IPS-NIHi11 (cell line): ENCODE measurements around the gene BST1.
"Not testable (repeated sequence)": the region's sequence is repeated elsewhere in the genome, so short reads cannot be mapped to it uniquely, and the experiment has no call there.

Source experiments
- DNase-seq: peaks from one replicate; pipeline ENCODE4 v3.0.0; 2012; ENCODE audit warnings: mixed read lengths, low spot score

BST1 gene

DNA sequence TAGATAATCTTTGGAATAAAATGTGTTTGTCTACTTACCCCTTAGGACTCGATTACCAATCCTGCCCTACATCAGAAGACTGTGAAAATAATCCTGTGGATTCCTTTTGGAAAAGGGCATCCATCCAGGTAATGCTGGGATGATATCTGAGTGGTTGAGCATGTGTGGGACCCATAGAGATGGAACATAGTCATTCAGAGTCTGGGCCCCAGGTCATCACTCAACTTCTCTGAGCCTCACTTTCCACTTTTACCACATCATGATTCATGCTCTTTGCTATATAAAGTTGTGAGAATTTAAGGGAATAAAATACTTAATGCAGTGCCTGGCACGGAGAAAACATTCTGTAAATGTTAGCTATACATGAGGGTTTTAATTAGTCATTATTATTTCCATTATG is 8.9 kb downstream of the BST1 start:
- DNase-seq: no peak

DNA sequence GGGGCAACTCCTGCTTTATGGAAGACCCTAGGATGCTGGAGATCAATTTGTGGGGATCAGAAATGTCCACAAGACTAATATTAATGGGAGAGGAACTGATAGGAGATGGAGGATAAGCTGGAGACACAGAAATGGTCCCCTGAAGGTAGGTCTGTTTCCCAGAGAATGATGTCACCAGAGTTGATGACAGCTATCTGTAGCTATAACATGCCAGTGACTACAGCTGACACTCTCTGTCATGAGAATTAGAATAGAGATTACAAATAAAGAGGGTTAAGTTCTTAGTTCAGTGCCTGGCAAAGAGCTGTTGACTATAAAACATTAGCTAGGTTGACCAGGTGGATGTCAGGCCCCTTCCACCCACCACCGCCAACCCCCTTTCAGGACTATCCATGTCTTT is 9.3 kb downstream of the BST1 start:
- no peak for DNase-seq

DNA sequence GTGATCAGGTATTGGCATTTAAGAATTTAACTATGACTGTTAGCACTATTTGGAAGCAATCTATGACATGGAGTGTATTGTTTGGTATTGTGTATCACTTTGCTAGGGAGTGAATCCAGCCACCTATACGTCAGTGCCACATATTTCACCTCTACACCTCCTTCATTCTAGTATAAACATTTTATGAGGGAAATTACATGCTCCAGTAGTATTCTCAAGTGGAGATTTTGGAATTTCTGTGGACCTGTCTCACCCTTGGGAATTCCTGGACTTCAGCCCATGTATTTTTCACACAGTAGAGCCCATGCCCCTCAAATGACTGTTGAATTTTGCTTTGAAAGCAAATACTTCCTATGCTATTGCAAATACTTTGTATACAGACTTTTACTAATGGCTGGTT is 11.3 kb downstream of the BST1 start:
- DNase-seq: no peak

DNA sequence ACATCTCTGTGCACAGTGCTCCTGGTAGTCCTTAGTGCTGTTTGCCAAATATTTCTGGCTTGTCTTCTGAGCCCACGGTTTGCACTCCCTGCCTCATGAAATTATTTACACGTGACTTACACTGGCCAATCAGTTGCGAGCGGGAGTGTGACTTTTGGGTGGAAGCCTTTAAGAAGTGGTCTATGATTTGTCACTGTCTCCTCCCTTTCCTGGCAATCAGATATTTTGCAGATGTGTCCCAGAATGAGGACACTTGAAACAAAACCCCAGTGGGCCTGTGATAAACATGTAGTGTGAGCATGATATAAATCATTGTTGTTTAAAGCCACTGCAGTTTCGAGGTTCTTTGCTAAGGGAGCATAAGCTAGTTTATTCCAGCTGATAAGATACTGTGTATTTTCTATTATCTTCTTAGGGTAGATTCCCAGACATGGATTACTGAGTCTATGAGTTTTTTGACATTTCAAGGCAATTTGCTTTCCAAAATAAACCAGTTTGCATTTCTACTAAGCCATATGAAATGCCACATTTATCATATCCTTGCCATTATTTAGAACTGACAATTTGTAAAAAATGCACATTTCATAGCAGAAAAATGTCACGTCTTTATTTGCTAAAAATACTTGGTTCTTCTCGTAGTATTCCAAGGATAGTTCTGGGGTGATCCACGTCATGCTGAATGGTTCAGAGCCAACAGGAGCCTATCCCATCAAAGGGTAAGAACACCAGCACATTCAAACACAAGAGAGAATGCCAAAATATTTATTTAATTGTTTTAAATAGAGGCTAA is 12.0 kb downstream of the BST1 start:
- DNase-seq: no peak

DNA sequence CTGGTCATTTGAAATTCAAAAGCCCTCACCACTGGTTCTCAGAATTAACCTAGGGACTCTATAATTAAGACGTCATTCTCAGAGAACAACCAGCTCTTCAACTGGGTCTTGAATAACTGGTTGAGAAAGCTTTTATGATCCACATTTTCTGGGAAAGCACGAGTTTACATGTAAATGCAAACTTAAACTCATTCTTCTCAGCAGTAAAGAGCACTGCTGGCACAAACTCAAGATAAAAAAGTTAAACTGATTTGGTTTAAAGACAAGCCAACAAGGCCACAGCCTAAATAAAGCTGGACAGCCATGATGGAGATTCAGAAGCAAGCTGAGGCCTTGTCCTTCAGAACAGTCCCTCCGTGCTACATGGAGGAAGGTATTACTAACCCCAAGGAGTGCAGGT is 13.2 kb downstream of the BST1 start:
- DNase-seq: no peak

DNA sequence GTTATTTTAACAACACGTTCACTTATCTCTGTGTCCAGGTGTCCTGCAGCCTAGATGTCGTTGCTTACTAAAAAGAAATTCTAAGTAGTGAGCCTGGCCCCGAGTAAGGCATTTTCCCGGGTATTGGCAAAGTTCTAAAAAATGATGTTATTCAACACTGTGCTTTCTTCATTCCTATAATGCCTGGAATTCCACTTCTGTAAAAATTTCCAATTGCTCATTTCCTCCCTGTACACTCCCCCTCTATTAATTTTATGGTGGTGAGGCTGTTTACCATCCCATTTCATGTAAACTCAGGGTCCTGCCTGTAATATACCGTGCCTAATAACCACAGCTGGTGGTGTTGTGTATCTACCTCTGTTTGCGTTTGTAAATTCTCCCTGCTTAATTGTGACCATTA is 14.2 kb downstream of the BST1 start:
- DNase-seq: no peak

DNA sequence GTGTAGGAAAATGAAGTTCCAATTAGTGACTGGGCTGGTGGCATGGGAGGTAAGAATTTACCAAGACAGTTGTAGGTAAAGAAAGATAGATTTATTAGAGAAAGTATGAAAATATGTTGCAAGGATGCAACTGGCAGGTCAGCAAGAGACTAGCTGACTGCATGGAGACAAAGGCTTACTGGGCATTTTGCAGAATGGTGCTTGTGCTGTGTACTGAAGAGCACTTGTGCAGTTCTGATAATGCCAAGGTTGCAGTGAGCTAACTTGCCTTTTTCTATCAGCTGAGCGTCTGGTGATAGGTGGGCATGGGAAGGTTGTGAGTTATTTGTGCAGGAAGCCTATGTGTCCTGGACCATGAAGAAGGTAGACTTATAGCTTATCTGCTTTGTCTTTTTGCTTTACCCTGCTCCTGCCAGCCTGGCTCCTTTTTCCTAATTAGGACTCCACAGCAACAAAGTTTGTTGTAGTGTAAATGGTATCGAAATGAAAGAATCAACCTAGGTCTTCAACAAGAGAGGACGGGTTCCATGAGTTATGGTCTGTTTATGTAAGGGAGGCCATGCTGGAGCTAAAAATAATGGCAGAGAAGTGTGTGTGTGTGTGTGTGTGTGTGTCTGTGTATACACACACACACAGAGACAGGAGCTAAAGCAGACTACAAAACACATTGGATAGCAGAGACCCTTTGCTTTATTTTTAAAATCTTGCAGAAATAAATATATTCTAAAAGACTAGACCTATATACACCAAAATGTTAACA is 15.0 kb downstream of the BST1 start:
- no peak for DNase-seq

DNA sequence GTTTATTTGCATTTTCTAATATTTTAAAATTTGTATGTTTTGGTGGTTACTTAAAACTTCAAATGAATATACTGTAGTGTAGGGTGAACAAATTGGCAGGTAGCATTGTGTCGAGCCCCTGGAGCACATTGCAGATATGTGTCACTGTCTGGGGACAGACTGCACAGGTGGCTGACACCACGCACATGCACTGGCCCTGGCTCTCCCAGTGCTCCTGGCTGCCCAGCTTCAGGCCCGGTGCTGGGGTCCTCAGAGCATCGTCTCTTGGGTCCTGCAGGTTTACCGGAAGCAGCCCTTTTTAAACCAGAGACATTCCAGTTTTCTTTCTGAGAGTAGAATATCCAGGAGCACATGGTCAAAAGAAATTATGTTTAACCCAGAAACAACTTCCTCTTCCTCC is 15.6 kb downstream of the BST1 start:
- DNase-seq: no peak

DNA sequence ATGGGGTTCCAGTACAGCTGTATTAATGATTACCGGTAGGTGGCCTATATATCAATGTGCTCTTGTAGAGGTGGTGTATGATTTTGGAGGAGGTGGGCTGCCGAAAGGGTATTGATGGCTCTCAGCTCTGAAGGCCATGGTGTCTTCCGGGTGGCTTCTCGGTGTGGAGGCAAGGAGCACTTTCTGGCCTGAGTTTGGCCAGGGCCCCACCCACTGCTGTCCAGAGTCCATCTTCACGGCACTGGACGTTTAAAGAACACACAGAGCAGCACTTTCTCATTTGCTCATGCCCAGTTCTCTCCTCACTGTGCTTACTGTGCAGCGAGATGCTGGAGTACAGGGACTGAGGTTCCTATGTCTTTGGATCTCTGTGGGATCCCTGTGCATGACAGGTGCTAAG is 16.1 kb downstream of the BST1 start:
- no peak for DNase-seq

DNA sequence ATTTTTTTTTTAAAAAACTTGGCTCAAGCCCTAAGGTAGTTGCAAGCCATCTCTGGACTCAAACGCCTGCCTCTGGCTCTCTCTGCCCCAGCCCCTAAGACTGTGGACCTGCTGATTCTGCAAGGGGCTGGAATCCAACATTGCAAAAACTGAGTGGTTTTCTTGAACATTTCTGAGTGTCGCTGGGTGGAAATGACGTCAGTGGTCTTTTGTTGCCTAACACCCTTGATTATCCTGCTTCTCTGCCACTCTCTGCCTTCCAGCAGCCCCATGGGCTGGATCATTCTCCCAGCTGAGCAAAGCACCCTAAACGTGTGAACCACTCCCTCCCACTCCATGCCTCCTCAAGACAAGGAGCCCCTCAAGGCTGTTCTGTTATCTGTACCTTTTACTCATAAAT is 16.6 kb downstream of the BST1 start:
- no peak for DNase-seq

DNA sequence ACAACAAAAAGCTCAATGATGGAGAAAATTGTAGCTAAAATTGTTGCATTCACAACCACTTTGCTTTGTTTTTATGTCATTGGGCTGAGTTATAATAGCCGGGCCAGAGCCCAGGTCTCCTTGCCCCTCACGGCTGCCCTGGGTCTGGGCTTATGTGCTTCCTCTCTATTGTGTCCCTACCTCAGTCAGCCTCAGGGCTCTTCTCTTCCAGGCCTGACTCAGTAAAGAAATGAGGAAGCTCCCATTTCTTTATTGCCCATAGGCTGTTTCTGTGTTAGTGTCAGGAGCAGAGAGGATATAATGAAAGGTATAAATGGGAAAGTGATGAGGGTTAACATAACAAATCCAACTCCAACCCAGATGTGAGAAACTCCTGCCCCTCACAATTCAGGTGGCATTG is 18.0 kb downstream of the BST1 start:
- no peak for DNase-seq

DNA sequence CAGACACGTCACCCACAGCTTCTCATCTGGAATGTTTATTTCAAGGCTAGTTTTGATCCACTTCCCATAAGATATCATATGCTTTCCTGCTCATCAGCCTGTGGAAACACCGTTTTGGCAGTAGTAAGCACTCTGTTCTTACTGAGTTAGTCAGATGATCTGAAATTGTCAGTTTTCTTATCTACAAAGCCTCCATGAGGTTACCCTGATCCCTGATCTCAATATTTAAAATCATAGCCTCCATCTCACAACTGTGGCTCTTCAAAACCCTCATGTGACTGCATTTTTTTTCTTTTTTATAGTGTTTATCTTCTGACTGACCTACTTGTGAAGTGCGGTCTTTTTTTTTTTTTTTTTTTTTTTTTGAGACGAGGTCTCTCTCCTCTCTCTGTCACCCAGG is 22.7 kb downstream of the BST1 start:
- no peak for DNase-seq

DNA sequence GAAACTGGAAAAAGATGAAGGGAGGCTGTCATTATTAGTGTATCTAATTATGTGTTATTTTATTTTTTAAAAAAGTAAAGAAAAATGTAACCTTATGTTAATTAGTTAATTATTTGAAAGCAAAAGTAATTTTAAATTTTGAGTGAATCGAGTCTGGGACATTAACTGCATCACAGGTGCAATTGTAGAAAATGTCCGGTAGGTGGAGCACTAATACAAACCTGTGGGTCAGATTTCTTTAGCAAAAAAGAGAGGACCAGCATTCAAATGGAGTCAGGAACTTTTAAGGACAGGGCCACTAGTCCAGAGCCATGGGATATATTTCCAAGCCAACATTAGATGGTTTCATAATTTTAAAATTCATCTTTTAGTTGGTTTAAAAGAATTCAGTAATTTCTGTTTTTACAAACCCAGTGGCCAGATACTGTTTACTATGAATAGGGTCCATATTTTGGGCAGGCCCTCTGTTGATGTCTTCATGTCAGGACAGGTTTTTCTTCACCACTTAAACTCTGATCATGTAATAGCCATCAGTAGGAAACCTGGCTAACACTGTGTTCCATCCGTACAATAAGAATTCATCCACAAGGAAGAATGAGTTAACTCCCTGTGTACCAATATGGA is 27.2 kb downstream of the BST1 start:
- DNase-seq: peak; percentile 67

DNA sequence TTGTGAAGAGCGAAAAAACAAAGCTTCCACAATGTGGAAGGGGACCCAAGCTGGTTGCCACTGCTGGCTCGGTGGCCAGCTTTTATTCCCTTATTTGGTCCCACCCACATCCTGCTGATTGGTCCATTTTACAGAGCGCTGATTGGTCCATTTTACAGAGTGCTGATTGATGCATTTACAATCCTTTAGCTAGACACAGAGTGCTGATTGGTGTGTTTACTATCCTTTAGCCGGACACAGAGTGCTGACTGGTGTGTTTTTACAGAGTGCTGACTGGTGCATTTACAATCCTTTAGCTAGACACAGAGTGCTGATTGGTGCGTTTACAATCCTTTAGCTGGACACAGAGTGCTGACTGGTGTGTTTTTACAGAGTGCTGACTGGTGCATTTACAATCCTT is 30.2 kb downstream of the BST1 start:
- DNase-seq: not testable (repeated sequence)

DNA sequence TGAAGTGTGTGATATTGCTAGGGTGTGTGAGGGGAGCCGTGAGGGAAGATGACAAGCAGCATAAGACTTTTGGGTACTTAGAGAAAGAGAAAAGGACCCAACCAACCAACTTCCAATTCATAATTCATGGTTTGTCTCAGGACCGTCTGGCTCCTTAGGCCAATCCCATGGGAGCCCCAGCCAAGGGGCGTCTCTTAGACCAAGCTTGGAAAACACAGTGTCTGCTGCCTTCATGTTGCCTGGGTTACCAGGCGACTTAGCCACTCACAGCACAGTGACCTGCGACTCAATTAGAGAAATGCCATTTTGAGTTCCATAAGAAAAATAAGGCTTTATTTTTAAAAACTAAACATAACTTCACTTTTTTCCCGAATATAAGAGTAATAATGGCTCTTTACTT is 32.7 kb downstream of the BST1 start:
- DNase-seq: no peak

DNA sequence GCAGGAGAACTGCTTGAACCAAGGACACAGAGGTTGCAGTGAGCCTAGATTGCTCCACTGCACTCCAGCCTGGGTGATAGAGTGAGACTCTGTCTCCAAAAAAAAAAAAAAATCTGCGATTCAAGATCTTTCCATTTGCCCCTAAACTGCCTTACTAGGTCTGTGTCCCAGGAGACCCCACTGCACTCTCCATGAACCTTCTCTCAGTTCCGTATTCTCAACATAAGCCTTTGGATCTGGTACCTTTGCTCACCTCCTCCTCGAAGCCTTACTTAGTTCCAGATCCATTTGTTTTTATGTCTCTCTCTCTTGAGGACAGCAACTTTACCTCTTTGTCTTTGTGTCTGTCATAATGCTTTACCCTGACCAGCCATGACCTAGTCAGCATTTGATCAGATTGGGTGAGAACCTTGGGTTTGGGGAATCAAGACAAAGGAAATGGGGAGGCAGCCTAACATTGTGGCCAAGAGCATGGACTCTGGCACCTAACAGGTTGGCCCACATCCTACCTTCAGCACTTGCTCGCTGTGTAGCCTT is 33.7 kb downstream of the BST1 start:
- DNase-seq: no peak

DNA sequence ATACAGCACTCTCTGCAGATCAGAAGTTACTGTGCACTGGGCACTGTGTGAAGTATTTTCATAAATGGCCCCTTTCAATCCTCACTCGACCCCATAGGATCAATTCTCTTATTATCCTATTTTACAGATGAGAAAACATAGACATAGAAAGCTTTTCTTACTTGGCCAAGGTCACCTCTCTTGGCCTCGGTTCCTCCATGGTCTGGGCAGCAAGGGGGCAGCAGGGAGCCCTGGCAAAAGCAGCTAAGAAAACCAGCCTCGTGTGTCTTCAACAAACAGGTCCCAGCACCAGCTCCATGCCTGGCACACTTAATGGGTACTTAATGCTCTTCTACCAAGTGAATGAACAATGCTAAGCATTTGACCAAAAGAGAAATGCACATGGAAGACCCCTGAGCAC is 34.4 kb downstream of the BST1 start:
- DNase-seq: no peak

DNA sequence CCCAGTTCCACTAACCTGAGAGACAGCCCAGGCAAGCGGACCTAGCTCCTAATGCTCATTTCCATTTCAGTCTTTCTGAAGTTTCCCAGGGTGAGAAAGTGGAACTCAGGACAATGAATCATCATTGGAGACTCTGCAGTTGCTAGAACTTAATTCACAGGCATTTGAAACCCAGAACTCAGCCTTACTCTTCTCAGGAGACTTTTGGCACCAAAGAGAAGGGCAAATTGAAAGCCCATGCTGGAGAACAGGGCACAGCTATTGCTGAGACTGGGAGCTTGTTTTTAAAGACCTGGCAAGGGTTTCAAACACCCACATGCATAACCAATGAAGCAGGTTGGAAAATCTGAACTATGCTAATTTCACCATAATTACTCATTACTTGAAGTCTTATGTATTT is 36.0 kb downstream of the BST1 start:
- no peak for DNase-seq

DNA sequence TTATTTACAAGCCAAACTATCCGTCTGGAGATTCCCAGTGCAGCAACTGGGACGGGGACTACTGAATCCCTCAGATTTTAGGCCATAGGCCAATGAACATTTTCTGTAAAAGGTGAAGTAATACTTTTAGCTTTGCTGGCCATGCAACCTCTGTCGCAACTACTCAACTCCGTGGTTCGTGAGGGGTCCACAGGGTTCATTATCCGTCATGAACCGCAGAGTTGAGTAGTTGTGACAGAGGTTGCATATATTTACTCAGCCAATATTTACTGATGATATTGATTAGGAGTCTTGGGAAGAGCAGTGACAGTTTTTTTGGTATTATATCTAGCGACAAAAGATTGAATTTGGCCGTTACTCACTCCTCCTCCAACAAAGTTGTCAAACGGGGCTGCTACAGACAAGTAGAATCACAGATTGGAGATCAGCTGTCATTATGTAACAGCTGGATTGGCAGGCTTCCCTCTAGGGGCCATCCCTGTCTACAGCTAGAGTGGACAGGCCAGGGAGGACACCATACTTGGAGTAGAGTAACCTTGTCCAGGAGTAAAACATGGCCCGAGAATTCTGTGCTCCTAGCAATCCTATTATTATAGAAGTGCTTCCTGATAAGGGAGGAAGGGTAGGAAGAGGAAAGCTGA is 38.0 kb downstream of the BST1 start:
- DNase-seq: no peak

DNA sequence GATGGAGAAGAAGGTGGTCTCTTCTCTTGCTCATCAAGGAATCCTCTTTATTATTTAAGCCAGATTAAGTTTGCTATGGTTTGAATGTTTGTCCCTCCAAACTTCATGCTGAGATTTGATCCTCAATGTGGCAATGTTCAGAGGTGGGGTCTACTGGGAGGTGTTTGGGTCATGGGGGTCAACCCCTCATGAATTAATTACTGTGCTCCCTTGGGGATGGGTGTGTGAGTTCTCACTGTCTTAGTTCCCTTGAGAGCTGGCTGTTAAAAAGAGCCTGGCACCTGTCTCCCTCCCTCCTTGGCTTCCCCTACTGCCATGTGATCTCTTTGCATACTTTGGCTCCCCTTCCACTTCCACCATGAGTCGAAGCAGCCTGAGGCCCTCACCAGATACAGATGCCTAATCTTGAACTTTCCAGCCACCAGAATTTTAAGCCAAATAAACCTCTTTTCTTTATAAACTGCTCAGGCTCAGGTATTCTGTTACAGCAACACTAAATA is 39.3 kb downstream of the BST1 start:
- no peak for DNase-seq

DNA sequence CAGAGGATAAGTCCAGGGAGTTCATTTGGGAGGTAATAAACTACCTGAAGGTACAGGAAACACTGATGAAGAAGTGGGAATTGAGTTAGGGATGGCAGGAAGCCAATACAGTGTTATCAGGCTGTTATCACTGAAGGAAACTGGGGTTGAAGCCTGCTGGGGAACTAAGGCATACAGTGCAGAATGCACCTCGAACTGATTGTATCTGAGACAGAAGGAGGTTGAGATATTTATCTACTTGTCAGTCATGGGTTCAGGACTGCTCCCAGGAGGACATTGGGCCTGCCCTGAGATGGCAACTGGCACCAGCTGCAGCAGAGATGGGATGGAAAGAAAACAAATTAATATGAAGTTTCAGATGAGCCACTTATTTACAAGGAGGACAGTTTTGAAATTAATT is 39.8 kb downstream of the BST1 start:
- DNase-seq: no peak

DNA sequence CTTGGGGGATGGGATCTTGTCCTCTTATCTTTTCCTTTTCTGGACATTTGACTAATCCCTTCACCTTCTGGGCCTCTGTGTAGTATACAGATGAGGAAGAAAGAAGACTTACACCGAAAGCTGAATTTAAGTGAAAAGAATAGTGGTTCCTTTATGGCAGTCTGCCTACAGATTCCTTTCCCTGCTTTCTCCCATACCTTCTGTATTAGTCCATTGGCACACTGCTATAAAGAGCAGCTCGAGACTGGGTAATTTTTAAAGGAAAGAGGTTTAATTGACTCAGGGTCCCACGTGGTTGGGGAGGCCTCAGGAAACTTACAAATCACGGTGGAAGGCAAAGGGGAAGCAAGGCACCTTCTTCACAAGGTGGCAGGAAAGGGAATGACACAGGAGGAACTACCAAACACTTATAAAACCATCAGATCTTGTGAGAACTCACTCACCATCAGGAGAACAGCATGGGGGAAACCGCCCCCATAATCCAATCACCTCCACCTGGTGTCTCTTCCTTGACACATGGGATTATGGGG is 41.2 kb downstream of the BST1 start:
- DNase-seq: no peak
